Suprapubic skin (tissue), 4 donors: ENCODE data around the gene PARG.

Source experiments
- EP300 ChIP-seq: sonication (generic); formaldehyde crosslinking; IDR thresholded peaks from one replicate; pipeline ENCODE4 v1.6.1; 2017; ENCODE audit warnings: antibody characterized with exemption
- POLR2A ChIP-seq, 2 donors: fragments of 450-650 bp; IDR thresholded peaks; one replicate each; pipeline ENCODE4 v1.6.1; 2017; ENCODE audit warnings: antibody characterized with exemption in 2 of 2, mild to moderate bottlenecking in 2 of 2, moderate library complexity in 2 of 2
- POLR2AphosphoS5 ChIP-seq, 3 donors: sonication (generic); formaldehyde crosslinking; IDR thresholded peaks; one replicate each; pipeline ENCODE4 v1.6.1; 2017; ENCODE audit warnings: antibody characterized with exemption in 3 of 3
- TF ChIP-seq, protein P1 (sequence below), 2 donors: fragments of 200-600 bp in 1 of 2; fragments of 450-650 bp in 1 of 2; sonication (generic) in 1 of 2; IDR thresholded peaks; one replicate each; pipeline ENCODE4 v1.5.1; 2016 to 2019; ENCODE audit warnings: antibody characterized with exemption in 2 of 2, mild to moderate bottlenecking in 1 of 2, moderate library complexity in 1 of 2

DNA sequence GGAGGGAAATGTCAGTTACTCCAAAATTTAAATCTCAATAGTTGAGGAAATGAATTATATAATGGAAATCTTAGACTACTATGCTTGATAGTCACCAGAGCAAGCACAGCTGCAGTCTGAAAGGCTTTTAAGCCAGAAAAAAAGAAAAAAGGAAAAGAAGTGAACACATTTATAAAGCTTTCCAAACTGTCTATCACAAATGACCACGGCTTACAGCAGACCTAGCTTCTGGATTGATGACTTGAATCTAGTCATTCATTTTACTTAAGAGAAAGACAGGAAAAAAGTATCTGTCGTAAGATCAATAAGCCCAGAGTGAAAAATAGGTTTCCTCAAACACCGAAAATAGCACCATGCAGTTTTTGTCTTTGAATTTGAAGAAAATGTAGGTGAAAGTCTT is 111.8 kb downstream of the PARG start:
- TF ChIP-seq, protein P1, sequence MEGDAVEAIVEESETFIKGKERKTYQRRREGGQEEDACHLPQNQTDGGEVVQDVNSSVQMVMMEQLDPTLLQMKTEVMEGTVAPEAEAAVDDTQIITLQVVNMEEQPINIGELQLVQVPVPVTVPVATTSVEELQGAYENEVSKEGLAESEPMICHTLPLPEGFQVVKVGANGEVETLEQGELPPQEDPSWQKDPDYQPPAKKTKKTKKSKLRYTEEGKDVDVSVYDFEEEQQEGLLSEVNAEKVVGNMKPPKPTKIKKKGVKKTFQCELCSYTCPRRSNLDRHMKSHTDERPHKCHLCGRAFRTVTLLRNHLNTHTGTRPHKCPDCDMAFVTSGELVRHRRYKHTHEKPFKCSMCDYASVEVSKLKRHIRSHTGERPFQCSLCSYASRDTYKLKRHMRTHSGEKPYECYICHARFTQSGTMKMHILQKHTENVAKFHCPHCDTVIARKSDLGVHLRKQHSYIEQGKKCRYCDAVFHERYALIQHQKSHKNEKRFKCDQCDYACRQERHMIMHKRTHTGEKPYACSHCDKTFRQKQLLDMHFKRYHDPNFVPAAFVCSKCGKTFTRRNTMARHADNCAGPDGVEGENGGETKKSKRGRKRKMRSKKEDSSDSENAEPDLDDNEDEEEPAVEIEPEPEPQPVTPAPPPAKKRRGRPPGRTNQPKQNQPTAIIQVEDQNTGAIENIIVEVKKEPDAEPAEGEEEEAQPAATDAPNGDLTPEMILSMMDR (IDR thresholded peaks at IDR 0.05), result no peak
- TF ChIP-seq POLR2A (IDR thresholded peaks at IDR 0.05) (no peak), POLR2AphosphoS5 (IDR thresholded peaks at IDR 0.05) (no peak), EP300 (no peak)
